GM21825 (cell line): ENCODE results near the gene FAIM2.

Experiments
- ATAC-seq: cut with Tn5 transposase; IDR thresholded peaks from one replicate; pipeline ENCODE4 v1.9.1; 2021; ENCODE audit warnings: mild to moderate bottlenecking, moderate library complexity; ENCODE audit not compliant: unreplicated experiment

The FAIM2 gene

GRCh38 chr12:49920915-49921286 is 17.2 kb upstream of the FAIM2 start:
- no peak for ATAC-seq

- ATAC-seq, result no peak
Observed at GRCh38 chr12:49920241-49920914, 16.7 kb upstream of the FAIM2 start.

GRCh38 chr12:49917788-49918173 is 14.1 kb upstream of the FAIM2 start:
- ATAC-seq, result no peak

- no peak for ATAC-seq
Observed at GRCh38 chr12:49917166-49917787, 13.6 kb upstream of the FAIM2 start.

GRCh38 chr12:49916129-49916919 is 12.6 kb upstream of the FAIM2 start:
- ATAC-seq, result no peak

- no peak for ATAC-seq
Observed at GRCh38 chr12:49912345-49913255, 8.9 kb upstream of the FAIM2 start.

GRCh38 chr12:49911213-49911605 is 7.5 kb upstream of the FAIM2 start:
- ATAC-seq, result no peak

- no peak for ATAC-seq
Observed at GRCh38 chr12:49910331-49911212, 6.9 kb upstream of the FAIM2 start.

- ATAC-seq, result no peak
Observed at GRCh38 chr12:49909826-49910225, 6.1 kb upstream of the FAIM2 start.

- no peak for ATAC-seq
Observed at GRCh38 chr12:49909356-49909755, 5.7 kb upstream of the FAIM2 start.

- no peak for ATAC-seq
Observed at GRCh38 chr12:49907352-49907751, 3.7 kb upstream of the FAIM2 start.

- ATAC-seq, result no peak
Observed at GRCh38 chr12:49905718-49906314, 2.1 kb upstream of the FAIM2 start.

- no peak for ATAC-seq
Observed at GRCh38 chr12:49904601-49905000, 901 bp upstream of the FAIM2 start.

- no peak for ATAC-seq
Observed at GRCh38 chr12:49903351-49903699, 375 bp downstream of the FAIM2 start.

- no peak for ATAC-seq
Observed at GRCh38 chr12:49902399-49903350, 1.0 kb downstream of the FAIM2 start.

- ATAC-seq, result no peak
Observed at GRCh38 chr12:49901986-49902385, 1.7 kb downstream of the FAIM2 start.

- ATAC-seq, result no peak
Observed at GRCh38 chr12:49901026-49901425, 2.7 kb downstream of the FAIM2 start.

- ATAC-seq, result no peak
Observed at GRCh38 chr12:49900371-49900770, 3.3 kb downstream of the FAIM2 start.

GRCh38 chr12:49899921-49900320 is 3.8 kb downstream of the FAIM2 start:
- ATAC-seq, result no peak
